ENCODE data around the gene RAMAC. TPM values are rescaled to one million over a fixed set of nuclear protein-coding genes. Genes with fewer than 3 reads are reported as not detected.

The RAMAC gene
- polyA plus RNA-seq, 4 donors = 18.2 to 28.8 (median 20.2) TPM

- Histone ChIP-seq H3K27ac (ENCODE audit: low read depth in 1 of 3, low read length in 2 of 3) (no peak overlapping the region), H3K27me3 (ENCODE audit: control insufficient read depth in 3 of 3, insufficient read depth in 3 of 3, low read length in 3 of 3) (no peaks in the 10 kb centered on the region), H3K4me1 (ENCODE audit: control insufficient read depth in 3 of 3, insufficient read depth in 2 of 3, low read depth in 1 of 3, low read length in 2 of 3) (no peaks in the 10 kb centered on the region), H3K9me3 (ENCODE audit: control insufficient read depth in 2 of 2, insufficient read depth in 1 of 2, low read depth in 1 of 2, low read length in 1 of 2) (no peaks in the 10 kb centered on the region), H3K4me3 (ENCODE audit: low read depth in 1 of 3, low read length in 3 of 3) (no peak overlapping the region), H3K36me3 (ENCODE audit: control insufficient read depth in 3 of 3, insufficient read depth in 2 of 3, low read depth in 1 of 3, low read length in 3 of 3) (no peaks in the 10 kb centered on the region)
- FAIRE-seq (no peak), DNase-seq (no peak)
- 93 to 97% (median 93%) methylated on average over 5 of the region's 5 CpGs for WGBS, 3 donors
Measured at GRCh38 chr15:82959423-82959822, 26.6 kb upstream of the RAMAC start.

GRCh38 chr15:82960766-82961165 lies 25.2 kb upstream of the RAMAC start:
- 88 to 89% (median 89%) methylated on average over 3 of the region's 3 CpGs for WGBS, 3 donors
- FAIRE-seq = no peak
- Histone ChIP-seq H3K27ac (ENCODE audit: low read depth in 1 of 3, low read length in 2 of 3) (no peak overlapping the region), H3K4me3 (ENCODE audit: low read depth in 1 of 3, low read length in 3 of 3) (no peak overlapping the region), H3K4me1 (ENCODE audit: control insufficient read depth in 3 of 3, insufficient read depth in 2 of 3, low read depth in 1 of 3, low read length in 2 of 3) (no peaks in the 10 kb centered on the region), H3K27me3 (ENCODE audit: control insufficient read depth in 3 of 3, insufficient read depth in 3 of 3, low read length in 3 of 3) (no peaks in the 10 kb centered on the region), H3K36me3 (ENCODE audit: control insufficient read depth in 3 of 3, insufficient read depth in 2 of 3, low read depth in 1 of 3, low read length in 3 of 3) (no peaks in the 10 kb centered on the region), H3K9me3 (ENCODE audit: control insufficient read depth in 2 of 2, insufficient read depth in 1 of 2, low read depth in 1 of 2, low read length in 1 of 2) (no peaks in the 10 kb centered on the region)
- no peak for DNase-seq

GRCh38 chr15:82963471-82964341 lies 22.3 kb upstream of the RAMAC start:
- H3K36me3 ChIP-seq (ENCODE audit: control insufficient read depth in 3 of 3, insufficient read depth in 2 of 3, low read depth in 1 of 3, low read length in 3 of 3) = no peaks in the 10 kb centered on the region
- DNase-seq = no peak
- WGBS, 3 donors = 89 to 94% (median 90%) methylated on average over 7 of the region's 7 CpGs
- FAIRE-seq = no peak
- no peak overlapping the region for H3K27ac ChIP-seq (ENCODE audit: low read depth in 1 of 3, low read length in 2 of 3)
- H3K9me3 ChIP-seq (ENCODE audit: control insufficient read depth in 2 of 2, insufficient read depth in 1 of 2, low read depth in 1 of 2, low read length in 1 of 2) = no peaks in the 10 kb centered on the region
- H3K4me3 ChIP-seq (ENCODE audit: low read depth in 1 of 3, low read length in 3 of 3) = no peak overlapping the region
- H3K4me1 ChIP-seq (ENCODE audit: control insufficient read depth in 3 of 3, insufficient read depth in 2 of 3, low read depth in 1 of 3, low read length in 2 of 3) = no peaks in the 10 kb centered on the region
- H3K27me3 ChIP-seq (ENCODE audit: control insufficient read depth in 3 of 3, insufficient read depth in 3 of 3, low read length in 3 of 3) = no peaks in the 10 kb centered on the region

GRCh38 chr15:82964890-82965289 lies 21.1 kb upstream of the RAMAC start:
- Histone ChIP-seq H3K27me3 (ENCODE audit: control insufficient read depth in 3 of 3, insufficient read depth in 3 of 3, low read length in 3 of 3) (no peaks in the 10 kb centered on the region), H3K9me3 (ENCODE audit: control insufficient read depth in 2 of 2, insufficient read depth in 1 of 2, low read depth in 1 of 2, low read length in 1 of 2) (no peaks in the 10 kb centered on the region), H3K27ac (ENCODE audit: low read depth in 1 of 3, low read length in 2 of 3) (no peak overlapping the region), H3K4me1 (ENCODE audit: control insufficient read depth in 3 of 3, insufficient read depth in 2 of 3, low read depth in 1 of 3, low read length in 2 of 3) (no peaks in the 10 kb centered on the region), H3K4me3 (ENCODE audit: low read depth in 1 of 3, low read length in 3 of 3) (no peak overlapping the region), H3K36me3 (ENCODE audit: control insufficient read depth in 3 of 3, insufficient read depth in 2 of 3, low read depth in 1 of 3, low read length in 3 of 3) (no peaks in the 10 kb centered on the region)
- no peak for FAIRE-seq
- WGBS, 3 donors = 94 to 98% (median 95%) methylated on average over 5 of the region's 5 CpGs
- DNase-seq = no peak

- no peaks in the 10 kb centered on the region for H3K36me3 ChIP-seq (ENCODE audit: control insufficient read depth in 3 of 3, insufficient read depth in 2 of 3, low read depth in 1 of 3, low read length in 3 of 3)
- 59 to 74% (median 65%) methylated on average over 4 of the region's 4 CpGs for WGBS, 3 donors
- H3K27ac ChIP-seq (ENCODE audit: low read depth in 1 of 3, low read length in 2 of 3) = no peak overlapping the region
- no peak overlapping the region for H3K4me3 ChIP-seq (ENCODE audit: low read depth in 1 of 3, low read length in 3 of 3)
- H3K9me3 ChIP-seq (ENCODE audit: control insufficient read depth in 2 of 2, insufficient read depth in 1 of 2, low read depth in 1 of 2, low read length in 1 of 2) = no peaks in the 10 kb centered on the region
- DNase-seq = no peak
- H3K4me1 ChIP-seq (ENCODE audit: control insufficient read depth in 3 of 3, insufficient read depth in 2 of 3, low read depth in 1 of 3, low read length in 2 of 3) = no peaks in the 10 kb centered on the region
- no peak for FAIRE-seq
- H3K27me3 ChIP-seq (ENCODE audit: control insufficient read depth in 3 of 3, insufficient read depth in 3 of 3, low read length in 3 of 3) = no peaks in the 10 kb centered on the region
Measured at GRCh38 chr15:82966671-82967071, 19.3 kb upstream of the RAMAC start.

GRCh38 chr15:82968066-82968465 lies 17.9 kb upstream of the RAMAC start:
- no peaks in the 10 kb centered on the region for H3K9me3 ChIP-seq (ENCODE audit: control insufficient read depth in 2 of 2, insufficient read depth in 1 of 2, low read depth in 1 of 2, low read length in 1 of 2)
- no peak overlapping the region for H3K27ac ChIP-seq (ENCODE audit: low read depth in 1 of 3, low read length in 2 of 3)
- H3K4me3 ChIP-seq (ENCODE audit: low read depth in 1 of 3, low read length in 3 of 3) = no peak overlapping the region
- FAIRE-seq = no peak
- H3K4me1 ChIP-seq (ENCODE audit: control insufficient read depth in 3 of 3, insufficient read depth in 2 of 3, low read depth in 1 of 3, low read length in 2 of 3) = no peaks in the 10 kb centered on the region
- WGBS, 3 donors = 87 to 92% (median 90%) methylated on average over 4 of the region's 4 CpGs
- H3K36me3 ChIP-seq (ENCODE audit: control insufficient read depth in 3 of 3, insufficient read depth in 2 of 3, low read depth in 1 of 3, low read length in 3 of 3) = no peaks in the 10 kb centered on the region
- no peak for DNase-seq
- H3K27me3 ChIP-seq (ENCODE audit: control insufficient read depth in 3 of 3, insufficient read depth in 3 of 3, low read length in 3 of 3) = no peaks in the 10 kb centered on the region

GRCh38 chr15:82969353-82969752 lies 16.7 kb upstream of the RAMAC start:
- WGBS, 3 donors = 72 to 79% (median 75%) methylated on average over 7 of the region's 7 CpGs
- no peaks in the 10 kb centered on the region for H3K27me3 ChIP-seq (ENCODE audit: control insufficient read depth in 3 of 3, insufficient read depth in 3 of 3, low read length in 3 of 3)
- H3K4me1 ChIP-seq (ENCODE audit: control insufficient read depth in 3 of 3, insufficient read depth in 2 of 3, low read depth in 1 of 3, low read length in 2 of 3) = no peaks in the 10 kb centered on the region
- H3K27ac ChIP-seq (ENCODE audit: low read depth in 1 of 3, low read length in 2 of 3) = no peak overlapping the region
- no peak for FAIRE-seq
- no peaks in the 10 kb centered on the region for H3K36me3 ChIP-seq (ENCODE audit: control insufficient read depth in 3 of 3, insufficient read depth in 2 of 3, low read depth in 1 of 3, low read length in 3 of 3)
- DNase-seq = no peak
- no peak overlapping the region for H3K4me3 ChIP-seq (ENCODE audit: low read depth in 1 of 3, low read length in 3 of 3)
- no peaks in the 10 kb centered on the region for H3K9me3 ChIP-seq (ENCODE audit: control insufficient read depth in 2 of 2, insufficient read depth in 1 of 2, low read depth in 1 of 2, low read length in 1 of 2)

GRCh38 chr15:82970078-82970686 lies 15.8 kb upstream of the RAMAC start:
- FAIRE-seq = no peak
- H3K27me3 ChIP-seq (ENCODE audit: control insufficient read depth in 3 of 3, insufficient read depth in 3 of 3, low read length in 3 of 3) = no peaks in the 10 kb centered on the region
- no peak overlapping the region for H3K27ac ChIP-seq (ENCODE audit: low read depth in 1 of 3, low read length in 2 of 3)
- 36 to 49% (median 43%) methylated on average over 3 of the region's 3 CpGs for WGBS, 3 donors
- DNase-seq = no peak
- H3K9me3 ChIP-seq (ENCODE audit: control insufficient read depth in 2 of 2, insufficient read depth in 1 of 2, low read depth in 1 of 2, low read length in 1 of 2) = no peaks in the 10 kb centered on the region
- H3K4me3 ChIP-seq (ENCODE audit: low read depth in 1 of 3, low read length in 3 of 3) = no peak overlapping the region
- H3K36me3 ChIP-seq (ENCODE audit: control insufficient read depth in 3 of 3, insufficient read depth in 2 of 3, low read depth in 1 of 3, low read length in 3 of 3) = no peaks in the 10 kb centered on the region
- H3K4me1 ChIP-seq (ENCODE audit: control insufficient read depth in 3 of 3, insufficient read depth in 2 of 3, low read depth in 1 of 3, low read length in 2 of 3) = no peaks in the 10 kb centered on the region
